ENCODE data around the gene ACAP3. TPM values are rescaled to one million over a fixed set of nuclear protein-coding genes. Genes with fewer than 3 reads are reported as not detected.

Gene ACAP3
- total and polyA plus RNA-seq, 10 of the 15 experiments (the other 5 are each of a cell fraction or from before 2014, with no cell fraction given), result 0.05 to 34.2 (median 7.1) TPM

GRCh38 chr1:1255078-1255477 lies 52.7 kb downstream of the ACAP3 start:
- 99% methylated on average over 26 of the region's 26 CpGs for WGBS (ENCODE audit: insufficient coverage, insufficient replicate concordance, low lambda C conversion rate, missing lambda C conversion rate)
- no peaks in the 10 kb centered on the region for H3K27me3 ChIP-seq (replicated peaks in 1 of 2; ENCODE audit: control insufficient read depth in 2 of 2, insufficient read depth in 2 of 2, low read length in 1 of 2)
- H3K4me1 ChIP-seq (ENCODE audit: control insufficient read depth, insufficient read depth, low read length), result peaks cover 12% of the 10 kb centered on the region
- DNase-seq (ENCODE audit: low read depth, low spot score), result no peak
- ChIA-PET POLR2A (interaction anchor here (1.2 kb wide), 1 partner anchor 18 kb away, joined by 3 read pairs; the partner anchor contains the start of gene UBE2J2), RAD21 (ENCODE audit: unreplicated experiment) (no interaction called here), CTCF (interaction anchor here (1.2 kb wide), 1 partner anchor 133 kb away, joined by 5 read pairs; no protein-coding TSS in a partner anchor), SMC1A (ENCODE audit: uncharacterized antibody, unreplicated experiment) (interaction anchor here (1.0 kb wide), 1 partner anchor 17 kb away, joined by 5 read pairs; no protein-coding TSS in a partner anchor)
- H3K4me3 ChIP-seq, result no peak overlapping the region
- no peak for FAIRE-seq
- TF ChIP-seq ATF2 (IDR thresholded peaks at IDR 0.05; ENCODE audit: low read length) (no peak), CHD1 (IDR thresholded peaks at IDR 0.05; ENCODE audit: low read depth, low read length) (no peak), BHLHE40 (IDR thresholded peaks at IDR 0.05; ENCODE audit: borderline replicate concordance in 1 of 2, low read depth in 2 of 2, low read length in 1 of 2) (no peak), FOS (IDR thresholded peaks at IDR 0.05; ENCODE audit: borderline replicate concordance, extremely low read depth, insufficient read length) (no peak), ZSCAN29 (IDR thresholded peaks at IDR 0.05) (no peak), HDAC6 (IDR thresholded peaks at IDR 0.05; ENCODE audit: unreplicated experiment) (no peak), JUNB (IDR thresholded peaks at IDR 0.05) (no peak), TCF12 (IDR thresholded peaks at IDR 0.05; ENCODE audit: low read depth, low read length) (no peak), RCOR1 (conservative IDR thresholded peaks at IDR 0.05; ENCODE audit: low read depth, low read length) (no peak), MTA2 (IDR thresholded peaks at IDR 0.05; ENCODE audit: low read depth) (no peak), NR2C1 (IDR thresholded peaks at IDR 0.05) (no peak), EP300 (IDR thresholded peaks at IDR 0.05; ENCODE audit: borderline replicate concordance in 1 of 2, control insufficient read depth in 1 of 2, low read depth in 2 of 2, low read length in 2 of 2) (no peak), FOXM1 (IDR thresholded peaks at IDR 0.05; ENCODE audit: low read depth, low read length) (no peak), HSF1 (IDR thresholded peaks at IDR 0.05; ENCODE audit: low read depth, low read length) (no peak)
- TF ChIP-seq, protein P1, sequence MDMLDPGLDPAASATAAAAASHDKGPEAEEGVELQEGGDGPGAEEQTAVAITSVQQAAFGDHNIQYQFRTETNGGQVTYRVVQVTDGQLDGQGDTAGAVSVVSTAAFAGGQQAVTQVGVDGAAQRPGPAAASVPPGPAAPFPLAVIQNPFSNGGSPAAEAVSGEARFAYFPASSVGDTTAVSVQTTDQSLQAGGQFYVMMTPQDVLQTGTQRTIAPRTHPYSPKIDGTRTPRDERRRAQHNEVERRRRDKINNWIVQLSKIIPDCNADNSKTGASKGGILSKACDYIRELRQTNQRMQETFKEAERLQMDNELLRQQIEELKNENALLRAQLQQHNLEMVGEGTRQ (IDR thresholded peaks at IDR 0.05; ENCODE audit: borderline replicate concordance, low read depth, low read length), result no peak
- TF ChIP-seq, protein P2, sequence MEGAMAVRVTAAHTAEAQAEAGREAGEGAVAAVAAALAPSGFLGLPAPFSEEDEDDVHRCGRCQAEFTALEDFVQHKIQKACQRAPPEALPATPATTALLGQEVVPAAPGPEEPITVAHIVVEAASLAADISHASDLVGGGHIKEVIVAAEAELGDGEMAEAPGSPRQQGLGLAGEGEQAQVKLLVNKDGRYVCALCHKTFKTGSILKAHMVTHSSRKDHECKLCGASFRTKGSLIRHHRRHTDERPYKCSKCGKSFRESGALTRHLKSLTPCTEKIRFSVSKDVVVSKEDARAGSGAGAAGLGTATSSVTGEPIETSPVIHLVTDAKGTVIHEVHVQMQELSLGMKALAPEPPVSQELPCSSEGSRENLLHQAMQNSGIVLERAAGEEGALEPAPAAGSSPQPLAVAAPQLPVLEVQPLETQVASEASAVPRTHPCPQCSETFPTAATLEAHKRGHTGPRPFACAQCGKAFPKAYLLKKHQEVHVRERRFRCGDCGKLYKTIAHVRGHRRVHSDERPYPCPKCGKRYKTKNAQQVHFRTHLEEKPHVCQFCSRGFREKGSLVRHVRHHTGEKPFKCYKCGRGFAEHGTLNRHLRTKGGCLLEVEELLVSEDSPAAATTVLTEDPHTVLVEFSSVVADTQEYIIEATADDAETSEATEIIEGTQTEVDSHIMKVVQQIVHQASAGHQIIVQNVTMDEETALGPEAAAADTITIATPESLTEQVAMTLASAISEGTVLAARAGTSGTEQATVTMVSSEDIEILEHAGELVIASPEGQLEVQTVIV (IDR thresholded peaks at IDR 0.05; ENCODE audit: borderline replicate concordance, partially characterized antibody), result no peak
- ATAC-seq, result no peak
- H3K79me2 ChIP-seq (ENCODE audit: control insufficient read depth, insufficient read depth, low read length), result no peaks in the 10 kb centered on the region
- H3K36me3 ChIP-seq (ENCODE audit: control insufficient read depth in 2 of 2, insufficient read depth in 2 of 2, low read length in 1 of 2), result peaks cover 3 to 13% of the 10 kb centered on the region in 2 experiments; a peak in 3 of 4 replicates
- H3K9me3 ChIP-seq (replicated peaks; ENCODE audit: control insufficient read depth, insufficient read depth, low read length), result no peaks in the 10 kb centered on the region
- H2AFZ ChIP-seq (ENCODE audit: control insufficient read depth, low read depth, low read length), result no peak overlapping the region
- no peak overlapping the region for H3K27ac ChIP-seq (ENCODE audit: control insufficient read depth, insufficient read depth)
- in situ Hi-C loops (cut with MboI), result no loop called here
- no peaks in the 10 kb centered on the region for H4K20me1 ChIP-seq (ENCODE audit: control insufficient read depth, insufficient read depth)
- intact Hi-C loops (cut with micrococcal nuclease; ENCODE audit: unreplicated experiment), result no loop called here
- no peak overlapping the region for H3K9ac ChIP-seq (ENCODE audit: control insufficient read depth, insufficient read depth, low read length)
- BruUV-seq (replicated peaks), result no TSS peak
- no peak overlapping the region for H3K4me2 ChIP-seq (ENCODE audit: control insufficient read depth, insufficient read depth)
